Testis (tissue), 3 donors: ENCODE results near the gene SLC37A1. TPM values are rescaled to one million over a fixed set of nuclear protein-coding genes. Genes with fewer than 3 reads are reported as not detected.

Experiments
- DNase-seq: peaks from one replicate; pipeline ENCODE4 v3.0.0-alpha.2; 2019
- H3K27ac ChIP-seq, 2 donors: fragments of 200-600 bp; sonication (generic); one replicate each; pipeline ENCODE4 v1.5.1; 2019
- H3K27me3 ChIP-seq: fragments of 200-600 bp; sonication (generic); one replicate; pipeline ENCODE4 v1.5.1; 2019
- H3K36me3 ChIP-seq: fragments of 200-600 bp; sonication (generic); one replicate; pipeline ENCODE4 v1.5.1; 2017; ENCODE audit warnings: low read depth; ENCODE audit errors: missing control alignments
- H3K4me1 ChIP-seq: fragments of 200-600 bp; sonication (generic); one replicate; pipeline ENCODE4 v1.5.1; 2019
- H3K4me3 ChIP-seq, 2 donors: fragments of 200-600 bp; sonication (generic); one replicate each; pipeline ENCODE4 v1.5.1; 2017 to 2019
- H3K9me3 ChIP-seq: fragments of 200-600 bp; sonication (generic); one replicate; pipeline ENCODE4 v1.5.1; 2017
- POLR2A ChIP-seq: fragments of 450-650 bp; IDR thresholded peaks from one replicate; pipeline ENCODE4 v1.6.1; 2017; ENCODE audit warnings: antibody characterized with exemption, mild to moderate bottlenecking, moderate library complexity
- WGBS, 2 donors: methylation state at CpG; one replicate each; pipeline ENCODE4 v1.1.5; 2018; 5-methylcytosine and 5-hydroxymethylcytosine counted together
- intact Hi-C: fragments of 100-400 bp; cut with DNase I; formaldehyde crosslinking; loops from one replicate; pipeline ENCODE4 v1.15.1; 2023; ENCODE audit warnings: low total_unique reads
- polyA plus RNA-seq: library from polyadenylated mRNA; stranded (reverse); fragments of 350-450 nt; fragmentation: Illumina TruSeq; extraction: RNeasy Lipid Tissue Mini Kit (QIAGEN cat#74804); gene quantifications from one replicate; pipeline ENCODE4 v1.2.3, GENCODE V29; 2014; ENCODE audit warnings: low read depth, low replicate concordance; ENCODE audit not compliant: insufficient read depth
- total RNA-seq, 2 donors: library from RNA; depleted of rRNA; stranded (reverse); fragments of >200 nt; gene quantifications; one replicate each; pipeline ENCODE4 v1.2.3, GENCODE V29; 2016
- TF ChIP-seq, protein P1 (sequence below), 3 experiments: fragments of 450-650 bp in 2 of 3; fragments of 200-600 bp in 1 of 3; sonication (generic) in 1 of 3; IDR thresholded peaks; one replicate each; pipeline ENCODE4 v1.5.1; 2016 to 2019; ENCODE audit warnings: antibody characterized with exemption in 3 of 3, mild to moderate bottlenecking in 2 of 3, moderate library complexity in 1 of 3

Gene SLC37A1
- total and polyA plus RNA-seq, 3 donors from 2014 or later = 22.6 to 48.3 (median 24.3) TPM

DNA sequence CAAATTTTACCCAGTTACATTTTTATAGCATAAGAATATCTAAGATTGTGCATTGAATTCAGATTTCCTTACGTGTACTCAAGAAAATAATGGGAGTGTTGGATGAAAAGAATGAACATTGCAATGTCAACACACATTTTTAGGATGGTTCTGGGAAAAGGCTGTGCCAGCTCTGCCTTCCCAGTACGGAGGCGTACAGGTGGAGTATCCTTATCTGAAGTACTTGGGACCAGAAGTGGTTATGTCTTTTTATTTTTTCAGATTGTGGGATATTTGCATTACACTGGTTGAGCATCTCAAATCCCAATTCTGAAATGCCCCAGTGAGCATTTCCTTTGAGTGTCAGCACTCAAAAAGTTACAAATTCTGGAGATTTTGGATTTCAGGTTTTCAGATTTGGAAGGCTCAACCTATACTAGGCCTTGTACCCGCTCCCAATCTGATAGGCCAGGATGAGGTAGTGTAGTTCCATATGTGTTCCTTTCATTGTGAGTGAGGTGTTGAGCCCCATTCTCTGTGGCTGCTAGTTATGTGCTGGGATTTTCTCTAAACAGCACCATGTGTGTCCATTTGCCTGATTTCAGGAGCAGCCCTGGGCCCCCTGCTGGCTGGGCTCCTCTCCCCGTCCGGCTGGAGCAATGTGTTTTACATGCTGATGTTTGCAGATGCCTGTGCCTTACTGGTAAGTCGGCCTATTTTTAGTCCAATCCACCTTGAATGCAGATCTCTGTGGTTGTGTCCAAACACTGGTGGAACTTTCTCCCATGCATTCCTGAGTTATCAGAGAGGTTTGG, 60.8 kb downstream of the SLC37A1 start:
- 85 to 92% methylated on average over 7 of the region's 7 CpGs for WGBS, 2 donors
- Histone ChIP-seq H3K9me3 (no peaks in the 10 kb centered on the region), H3K27ac (no peak overlapping the region), H3K4me1 (no peaks in the 10 kb centered on the region), H3K27me3 (no peaks in the 10 kb centered on the region), H3K36me3 (no peaks in the 10 kb centered on the region), H3K4me3 (no peak overlapping the region)
- DNase-seq = peak; percentile 11
- TF ChIP-seq, protein P1, sequence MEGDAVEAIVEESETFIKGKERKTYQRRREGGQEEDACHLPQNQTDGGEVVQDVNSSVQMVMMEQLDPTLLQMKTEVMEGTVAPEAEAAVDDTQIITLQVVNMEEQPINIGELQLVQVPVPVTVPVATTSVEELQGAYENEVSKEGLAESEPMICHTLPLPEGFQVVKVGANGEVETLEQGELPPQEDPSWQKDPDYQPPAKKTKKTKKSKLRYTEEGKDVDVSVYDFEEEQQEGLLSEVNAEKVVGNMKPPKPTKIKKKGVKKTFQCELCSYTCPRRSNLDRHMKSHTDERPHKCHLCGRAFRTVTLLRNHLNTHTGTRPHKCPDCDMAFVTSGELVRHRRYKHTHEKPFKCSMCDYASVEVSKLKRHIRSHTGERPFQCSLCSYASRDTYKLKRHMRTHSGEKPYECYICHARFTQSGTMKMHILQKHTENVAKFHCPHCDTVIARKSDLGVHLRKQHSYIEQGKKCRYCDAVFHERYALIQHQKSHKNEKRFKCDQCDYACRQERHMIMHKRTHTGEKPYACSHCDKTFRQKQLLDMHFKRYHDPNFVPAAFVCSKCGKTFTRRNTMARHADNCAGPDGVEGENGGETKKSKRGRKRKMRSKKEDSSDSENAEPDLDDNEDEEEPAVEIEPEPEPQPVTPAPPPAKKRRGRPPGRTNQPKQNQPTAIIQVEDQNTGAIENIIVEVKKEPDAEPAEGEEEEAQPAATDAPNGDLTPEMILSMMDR (IDR thresholded peaks at IDR 0.05) = no peak
- TF ChIP-seq POLR2A = no peak
- intact Hi-C loops = no loop called here

DNA sequence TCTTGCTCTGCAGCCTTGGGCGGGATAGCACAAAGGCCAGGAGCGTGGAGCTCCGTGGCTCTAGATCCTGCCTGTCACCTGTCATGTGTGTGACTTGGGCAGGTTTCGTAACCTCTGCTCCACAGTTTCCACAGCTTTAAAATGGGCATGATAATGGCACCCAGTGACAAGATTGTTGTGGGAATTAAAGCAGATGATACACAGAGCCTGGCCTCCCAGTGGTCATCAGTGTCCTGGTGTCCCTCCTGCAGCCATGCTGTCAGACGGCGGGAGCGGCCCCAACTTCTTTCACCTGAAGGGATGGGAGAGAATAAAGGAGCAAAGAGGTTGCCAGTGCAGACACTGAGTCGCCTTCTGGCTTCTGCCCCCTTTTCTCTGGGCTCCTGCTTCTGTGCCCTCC, 61.5 kb downstream of the SLC37A1 start:
- no peak overlapping the region for H3K4me3 ChIP-seq
- no peaks in the 10 kb centered on the region for H3K36me3 ChIP-seq
- 95 to 98% methylated on average over 8 of the region's 8 CpGs for WGBS, 2 donors
- H3K27ac ChIP-seq = no peak overlapping the region
- TF ChIP-seq, protein P1 (IDR thresholded peaks at IDR 0.05) = no peak
- no peak for TF ChIP-seq POLR2A
- DNase-seq = peak; percentile 6
- no peaks in the 10 kb centered on the region for H3K9me3 ChIP-seq
- intact Hi-C loops = no loop called here
- no peaks in the 10 kb centered on the region for H3K4me1 ChIP-seq
- H3K27me3 ChIP-seq = no peaks in the 10 kb centered on the region

DNA sequence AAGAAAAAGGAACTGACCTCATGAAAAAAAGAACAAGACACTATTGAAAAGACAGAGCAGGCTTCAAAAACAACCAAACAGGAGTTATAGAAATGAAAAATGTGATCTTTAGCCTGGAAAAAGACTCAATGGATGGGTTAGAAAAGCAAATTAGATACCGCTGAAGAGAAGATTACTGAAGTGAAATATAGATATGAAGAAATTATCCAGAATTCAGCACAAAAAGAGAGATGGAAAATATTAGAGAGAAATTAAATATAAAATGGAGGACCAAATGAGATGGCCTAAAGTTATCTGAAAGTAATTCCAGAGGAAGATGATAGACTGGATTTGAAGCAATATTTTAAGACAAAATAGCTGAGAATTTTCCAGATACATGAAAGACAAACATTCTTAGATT, 63.0 kb downstream of the SLC37A1 start:
- 95 to 100% methylated on average over 1 of the region's 1 CpG for WGBS, 2 donors
- TF ChIP-seq, protein P1 (IDR thresholded peaks at IDR 0.05) = no peak
- TF ChIP-seq POLR2A = no peak
- peaks cover 7% of the 10 kb centered on the region for H3K4me1 ChIP-seq
- H3K27ac ChIP-seq = no peak overlapping the region
- no peak for DNase-seq
- intact Hi-C loops = no loop called here
- H3K27me3 ChIP-seq = no peaks in the 10 kb centered on the region
- H3K9me3 ChIP-seq = no peaks in the 10 kb centered on the region
- H3K4me3 ChIP-seq = no peak overlapping the region
- H3K36me3 ChIP-seq = no peaks in the 10 kb centered on the region

DNA sequence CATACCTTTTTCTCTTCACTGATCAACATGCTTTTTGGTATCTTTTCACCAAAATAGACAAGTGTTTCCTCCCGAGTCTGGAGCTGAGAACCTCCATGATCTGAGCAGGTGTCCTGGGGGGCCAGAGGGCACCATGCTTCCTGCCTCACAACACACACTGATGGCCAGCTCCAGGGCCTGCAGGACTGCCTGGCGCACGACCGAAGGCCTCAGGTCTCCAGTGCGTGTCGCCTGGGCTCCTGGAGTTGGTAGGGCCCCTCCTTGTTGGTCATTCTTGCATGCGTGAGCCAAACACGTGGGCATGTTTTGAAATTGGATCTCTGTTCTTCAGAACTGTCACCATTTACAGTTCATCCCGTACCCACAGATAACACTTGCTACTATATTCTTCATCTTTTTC, 64.4 kb downstream of the SLC37A1 start:
- 97 to 98% methylated on average over 9 of the region's 9 CpGs for WGBS, 2 donors
- Histone ChIP-seq H3K4me1 (peaks cover 12% of the 10 kb centered on the region), H3K4me3 (no peak overlapping the region), H3K27me3 (no peaks in the 10 kb centered on the region), H3K9me3 (no peaks in the 10 kb centered on the region), H3K36me3 (no peaks in the 10 kb centered on the region), H3K27ac (no peak overlapping the region)
- DNase-seq = no peak
- intact Hi-C loops = no loop called here
- TF ChIP-seq POLR2A = no peak
- TF ChIP-seq, protein P1 (IDR thresholded peaks at IDR 0.05) = no peak
